Ishikawa (cell line): ENCODE results near the gene SLC39A6.

Source experiments
- EP300 ChIP-seq: IDR thresholded peaks from 2 replicates; pipeline ENCODE4 v1.6.1; 2012; ENCODE audit warnings: borderline replicate concordance
- NFIC ChIP-seq: IDR thresholded peaks from 2 replicates; pipeline ENCODE4 v1.6.1; 2012
- RAD21 ChIP-seq: IDR thresholded peaks from 2 replicates; pipeline ENCODE4 v1.6.1; 2012; ENCODE audit warnings: low read depth

GRCh38 chr18:36094431-36094830 is 34.7 kb downstream of the SLC39A6 start:
- TF ChIP-seq EP300 (no peak), RAD21 (no peak), NFIC (no peak)
